NCI-H187 (cell line): Measurements from ENCODE around the gene MCL1.
"Not testable (repeated sequence)": the region's sequence is repeated elsewhere in the genome, so short reads cannot be mapped to it uniquely, and the experiment has no call there.

Experiments
- DNase-seq, 2 experiments: peaks; one replicate each; lab custom pipeline; 2025; lab: John Stamatoyannopoulos, UW

MCL1 gene

DNA sequence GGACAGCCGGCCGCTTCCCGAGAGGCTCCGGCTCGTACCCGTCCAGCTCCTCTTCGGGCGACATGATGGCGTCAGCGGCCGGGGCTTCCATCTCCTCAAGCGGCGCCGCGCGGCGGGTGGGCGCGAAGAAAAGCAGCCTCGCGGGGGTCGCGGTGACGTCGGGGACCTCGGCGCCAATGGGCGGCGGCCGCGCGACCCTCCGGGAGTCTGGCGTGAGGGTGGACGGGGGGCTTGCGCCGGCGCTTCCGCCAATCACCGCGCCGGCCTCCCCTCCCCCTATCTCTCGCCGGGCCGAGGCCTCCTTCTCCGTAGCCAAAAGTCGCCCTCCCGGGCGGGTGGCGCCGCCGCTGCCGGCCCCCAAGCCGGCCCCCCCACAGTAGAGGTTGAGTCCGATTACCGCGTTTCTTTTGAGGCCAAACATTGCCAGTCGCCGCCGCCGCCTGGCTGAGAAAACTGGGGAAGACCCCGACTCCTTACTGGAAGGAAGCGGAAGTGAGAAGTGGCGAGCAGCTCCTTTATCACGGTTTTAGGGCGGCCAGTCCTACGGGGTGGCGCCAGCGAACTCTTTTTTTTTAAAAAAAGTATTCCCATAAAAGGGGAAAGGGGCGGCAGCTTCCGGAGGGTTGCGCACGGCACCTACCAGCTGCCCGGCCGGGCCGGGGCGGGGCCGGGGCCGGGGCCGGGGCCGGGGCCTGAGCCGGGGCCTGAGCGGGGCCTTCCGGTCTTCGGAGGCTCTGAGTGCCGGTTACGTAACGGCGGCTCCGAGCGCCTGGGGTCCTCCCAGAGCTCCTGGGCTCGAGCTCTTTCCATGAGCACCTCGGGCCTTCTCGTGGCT, at the start of gene MCL1:
Gene MCL1 (minus strand): TSS at position 501 of the 835 bp plus-strand sequence. CDS start 80 bp downstream, at position 421.
- DNase-seq: peak; percentile 95 to 98

DNA sequence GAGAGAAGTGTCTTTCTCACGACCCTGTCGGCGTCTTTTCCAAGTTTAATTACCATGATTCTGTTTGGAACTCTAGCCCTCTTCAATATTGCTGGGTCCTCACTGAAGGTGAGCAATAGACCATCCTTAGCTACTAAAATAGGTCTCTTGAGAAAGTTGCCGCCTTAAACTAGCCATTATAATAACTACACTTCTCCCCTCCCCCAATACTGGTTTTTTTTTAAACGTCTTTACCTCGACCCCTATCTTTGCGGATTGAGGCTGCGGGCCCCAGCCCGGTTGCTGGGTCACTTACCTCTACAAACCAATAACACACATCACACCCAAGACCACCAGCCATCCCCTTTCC, 49.3 kb upstream of the MCL1 start:
- no peak for DNase-seq

DNA sequence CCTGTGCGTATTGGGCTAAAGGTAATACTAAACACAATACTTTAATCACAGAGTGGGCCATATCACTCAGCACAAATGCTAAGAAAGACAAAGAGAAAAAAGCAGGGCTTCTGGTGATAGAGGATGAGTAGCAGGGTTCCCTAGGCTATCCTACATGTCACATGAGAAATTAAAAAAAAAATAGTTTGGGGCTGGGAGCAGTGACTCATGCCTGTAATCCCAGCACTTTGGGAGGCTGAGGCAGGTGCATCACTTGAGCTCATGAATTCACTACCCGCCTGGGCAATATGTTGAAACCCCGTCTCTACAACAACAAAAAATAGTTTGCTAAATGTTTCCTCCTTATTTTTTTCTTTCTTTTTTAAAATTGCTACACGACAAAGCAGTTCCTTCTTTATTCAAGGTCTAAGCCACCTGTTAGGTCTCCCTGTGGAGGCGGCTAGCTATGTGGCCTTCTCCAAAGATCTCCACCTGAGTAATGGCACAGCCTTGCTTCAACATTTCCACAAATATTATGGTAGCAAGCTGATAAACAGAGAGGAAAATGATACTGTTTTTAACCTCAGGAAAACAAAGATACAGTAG, 48.5 kb upstream of the MCL1 start:
- DNase-seq: no peak

DNA sequence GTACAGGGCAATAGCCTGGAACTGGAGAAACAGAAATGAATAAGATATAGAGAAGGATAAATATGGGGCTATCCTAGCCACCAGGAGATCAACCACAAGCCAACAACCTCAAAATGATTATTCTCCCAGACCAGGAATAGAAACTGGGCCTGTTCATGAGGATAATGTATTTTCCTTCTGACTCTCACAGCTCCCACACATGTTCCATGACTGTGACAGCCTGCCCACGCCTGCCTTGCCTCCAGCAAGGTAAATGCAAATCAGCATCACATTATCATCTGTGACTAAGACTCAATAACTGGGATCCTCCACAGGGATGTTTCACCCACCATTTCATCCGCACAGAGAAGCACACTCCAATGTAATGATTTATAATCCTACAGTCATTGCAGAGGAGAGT, 46.7 kb upstream of the MCL1 start:
- DNase-seq: no peak

DNA sequence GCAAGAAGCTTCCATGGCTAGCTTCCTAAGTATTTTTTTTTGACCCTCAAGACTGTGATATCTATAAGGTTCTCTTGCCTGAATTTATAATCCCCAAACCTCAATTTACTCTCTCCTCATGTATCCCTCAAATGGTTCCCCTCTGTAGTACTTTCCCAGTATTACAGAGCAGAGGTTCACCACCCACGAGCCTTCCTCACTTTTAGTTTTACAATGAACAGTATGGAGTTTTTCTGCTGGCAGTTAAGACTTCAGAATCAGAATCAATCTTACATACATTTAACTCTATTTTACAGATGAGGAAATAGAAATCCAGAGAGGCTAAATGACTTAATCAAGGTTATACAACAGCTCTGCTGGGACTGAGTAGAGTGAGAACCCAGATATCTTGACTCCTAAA, 45.1 kb upstream of the MCL1 start:
- DNase-seq: not testable (repeated sequence)

DNA sequence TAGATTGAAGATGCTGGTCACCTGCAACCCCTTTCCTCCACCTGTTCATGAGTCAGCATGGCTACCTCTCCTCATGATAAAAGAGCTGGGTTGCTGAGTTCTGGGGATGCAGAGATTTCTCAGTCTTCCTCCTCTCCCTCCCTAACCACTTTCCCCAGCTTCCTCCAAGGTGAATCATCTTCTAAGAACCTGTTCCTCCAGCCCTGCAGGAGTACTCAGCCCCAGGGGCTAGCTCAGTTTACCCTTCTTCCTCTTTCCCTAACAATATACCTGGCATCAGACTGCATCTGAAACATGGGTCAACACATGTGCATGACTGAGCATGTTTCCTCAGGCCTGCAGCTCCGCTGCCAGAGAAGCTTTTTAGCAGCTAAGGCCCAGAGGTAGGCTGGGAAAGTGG, 44.7 kb upstream of the MCL1 start:
- DNase-seq: not testable (repeated sequence)

DNA sequence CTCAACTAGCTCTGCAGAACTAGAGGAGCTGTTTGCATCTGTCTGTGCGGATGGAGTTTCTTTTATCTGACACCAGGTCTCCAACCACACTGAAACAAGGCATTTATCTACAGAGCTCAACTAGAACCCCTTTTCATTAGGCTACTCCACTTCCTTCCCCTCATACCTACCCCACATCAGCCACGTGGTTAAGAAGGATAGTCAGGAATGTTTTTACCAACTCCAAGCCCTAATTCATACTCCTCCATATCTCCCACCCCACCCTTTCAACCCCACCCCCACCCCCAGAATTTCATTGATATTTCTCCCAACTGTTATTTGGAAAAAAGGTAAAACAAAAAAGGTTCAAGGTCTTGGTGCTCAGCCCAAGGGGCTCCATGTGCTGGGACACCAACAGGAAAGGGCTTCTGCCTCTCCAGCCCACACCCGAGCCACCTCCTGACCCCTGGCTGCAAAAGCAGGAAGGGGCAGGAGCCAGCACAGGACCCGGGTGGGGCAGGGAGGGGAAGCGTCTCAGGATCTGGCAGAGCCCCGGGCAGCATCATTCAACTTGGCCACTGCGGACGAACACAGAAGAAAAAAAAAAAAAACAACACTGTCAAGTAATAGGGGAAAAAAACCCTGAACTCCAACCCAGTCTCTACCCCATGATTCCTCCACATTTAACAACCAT, 43.0 kb upstream of the MCL1 start:
- no peak for DNase-seq

DNA sequence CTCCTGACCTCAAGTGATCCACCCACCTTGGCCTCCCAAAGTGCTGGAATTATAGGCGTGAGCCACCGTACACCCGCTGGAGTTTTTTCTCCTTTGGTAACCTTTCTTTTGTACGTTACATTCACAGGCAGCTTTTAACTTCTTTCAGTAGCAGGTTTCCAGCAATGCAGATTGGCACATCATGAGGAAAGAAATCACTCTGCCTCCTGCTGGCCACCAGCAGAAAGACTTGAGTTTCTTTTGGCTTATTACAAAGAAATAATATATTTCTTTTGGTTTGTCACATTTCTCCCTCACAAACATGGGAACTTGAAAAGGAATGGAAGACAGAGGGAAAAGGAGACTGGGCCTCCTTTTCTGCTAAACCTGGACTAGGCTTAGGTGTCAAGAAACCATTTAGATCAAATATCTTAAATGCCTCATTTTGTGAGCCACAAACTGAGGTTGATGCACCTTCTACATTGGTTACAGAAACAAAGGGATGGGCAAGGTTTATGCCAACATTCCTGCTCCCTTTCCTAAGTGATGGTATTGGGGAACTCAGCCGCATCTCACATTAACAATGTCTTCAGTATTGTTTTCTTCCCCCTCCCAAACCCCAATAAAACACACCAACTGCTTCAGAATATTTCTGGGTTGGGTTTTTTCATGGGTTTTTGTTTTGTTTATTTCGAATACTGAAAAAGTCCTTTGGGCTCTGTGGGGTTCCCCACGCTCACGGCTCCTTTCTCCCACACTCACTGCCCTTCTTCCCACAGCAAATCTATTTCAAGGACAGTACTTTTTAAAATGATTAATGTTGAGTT, 42.3 kb upstream of the MCL1 start:
- DNase-seq: no peak

DNA sequence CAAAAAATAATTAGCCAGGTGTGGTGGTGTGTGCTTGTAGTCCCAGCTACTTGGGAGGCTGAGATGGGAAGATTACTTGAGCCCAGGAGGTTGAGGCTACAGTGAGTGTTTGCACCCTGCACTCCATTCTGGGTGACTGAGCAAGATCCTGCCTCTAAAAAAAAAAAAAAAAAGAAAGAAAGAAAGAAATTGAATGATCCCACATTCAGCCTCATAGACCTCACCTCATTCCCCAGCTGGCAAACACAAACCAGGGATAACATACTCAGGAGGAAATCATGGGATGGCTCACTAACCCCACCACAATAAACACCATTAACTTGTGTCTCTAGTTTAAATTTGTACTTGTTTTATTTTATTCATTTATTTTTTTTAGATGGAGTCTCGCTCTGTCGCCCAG, 41.5 kb upstream of the MCL1 start:
- no peak for DNase-seq

DNA sequence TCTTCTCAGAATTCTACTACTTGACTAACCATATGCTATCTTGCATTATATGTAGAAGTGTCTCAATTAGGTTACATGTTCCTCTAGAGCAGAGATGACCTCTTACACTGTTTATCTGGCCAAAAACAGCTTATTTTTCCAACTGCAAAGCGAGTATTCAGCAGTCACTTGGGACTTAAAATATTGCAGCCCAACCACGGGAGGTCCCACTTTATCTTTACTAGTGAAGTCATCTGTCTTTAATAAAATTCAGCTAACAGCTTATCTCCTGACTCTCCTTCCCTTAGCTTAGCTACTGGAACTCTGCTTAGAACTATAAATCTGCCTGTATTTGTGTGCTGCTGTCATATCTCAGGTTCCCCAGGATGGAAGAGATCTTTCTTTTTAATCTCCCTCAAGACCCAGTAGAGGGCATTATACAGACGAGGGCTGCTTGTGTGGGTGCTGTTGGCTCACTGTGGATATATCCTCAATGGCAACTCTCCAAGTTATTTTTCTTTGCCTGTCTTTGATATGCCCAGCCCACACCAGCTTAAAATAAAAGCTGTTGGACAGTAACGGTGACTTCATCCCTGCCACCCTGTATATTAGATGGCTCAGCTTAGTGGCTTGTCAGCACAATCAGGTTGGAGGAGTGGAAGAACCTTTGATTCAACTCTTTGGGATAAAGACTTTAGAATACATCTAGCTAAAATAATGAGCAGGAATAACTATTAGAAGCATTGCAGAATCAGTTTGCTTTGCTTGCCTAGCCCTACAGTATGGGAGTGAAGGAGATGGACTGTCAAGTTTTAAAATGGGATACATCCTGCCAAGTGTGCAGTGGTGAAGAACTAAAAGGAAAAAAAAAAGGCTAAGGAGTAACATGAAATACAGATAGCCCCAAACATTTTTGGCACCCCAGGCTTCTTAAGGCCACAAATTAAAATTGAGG, 40.4 kb upstream of the MCL1 start:
- no peak for DNase-seq

DNA sequence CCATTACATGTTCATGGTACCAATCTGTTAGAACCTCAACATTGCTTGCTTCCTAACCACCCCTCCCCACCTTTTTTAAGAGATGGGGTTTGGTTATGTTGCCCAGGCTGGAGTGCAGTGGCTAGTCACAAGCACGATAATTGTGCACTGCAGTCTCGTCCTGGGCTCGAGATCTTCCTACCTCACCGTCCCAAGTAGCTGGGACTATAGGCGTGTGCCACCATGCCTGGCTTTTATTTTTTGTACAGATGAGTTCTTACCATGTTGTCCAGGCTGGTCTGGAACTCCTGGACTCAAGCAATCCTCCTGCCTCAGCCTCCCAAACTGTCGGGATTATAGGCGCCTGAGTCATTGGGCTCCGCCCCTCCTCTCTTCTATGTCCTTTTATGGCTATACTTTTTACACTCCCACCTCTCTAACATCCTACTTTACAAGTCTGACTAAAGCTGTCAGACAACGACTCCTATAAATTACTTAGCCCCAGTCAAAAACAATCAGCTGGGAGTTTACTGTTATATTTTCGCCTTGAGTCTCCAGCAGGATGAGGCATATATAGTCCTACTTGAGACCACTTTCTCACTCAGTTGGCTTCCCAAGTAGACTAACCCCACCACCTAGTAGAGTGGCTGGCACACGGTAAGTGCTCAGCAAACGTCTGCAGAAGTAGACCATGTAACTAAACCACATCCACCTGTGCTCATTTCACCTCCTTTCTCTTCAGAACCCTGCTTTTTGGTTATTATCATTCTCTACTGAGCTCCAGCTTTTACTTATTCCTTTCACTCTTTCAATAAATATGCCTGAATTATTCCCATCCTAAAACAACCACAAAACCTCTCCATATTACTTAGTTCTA, 36.2 kb upstream of the MCL1 start:
- no peak for DNase-seq

DNA sequence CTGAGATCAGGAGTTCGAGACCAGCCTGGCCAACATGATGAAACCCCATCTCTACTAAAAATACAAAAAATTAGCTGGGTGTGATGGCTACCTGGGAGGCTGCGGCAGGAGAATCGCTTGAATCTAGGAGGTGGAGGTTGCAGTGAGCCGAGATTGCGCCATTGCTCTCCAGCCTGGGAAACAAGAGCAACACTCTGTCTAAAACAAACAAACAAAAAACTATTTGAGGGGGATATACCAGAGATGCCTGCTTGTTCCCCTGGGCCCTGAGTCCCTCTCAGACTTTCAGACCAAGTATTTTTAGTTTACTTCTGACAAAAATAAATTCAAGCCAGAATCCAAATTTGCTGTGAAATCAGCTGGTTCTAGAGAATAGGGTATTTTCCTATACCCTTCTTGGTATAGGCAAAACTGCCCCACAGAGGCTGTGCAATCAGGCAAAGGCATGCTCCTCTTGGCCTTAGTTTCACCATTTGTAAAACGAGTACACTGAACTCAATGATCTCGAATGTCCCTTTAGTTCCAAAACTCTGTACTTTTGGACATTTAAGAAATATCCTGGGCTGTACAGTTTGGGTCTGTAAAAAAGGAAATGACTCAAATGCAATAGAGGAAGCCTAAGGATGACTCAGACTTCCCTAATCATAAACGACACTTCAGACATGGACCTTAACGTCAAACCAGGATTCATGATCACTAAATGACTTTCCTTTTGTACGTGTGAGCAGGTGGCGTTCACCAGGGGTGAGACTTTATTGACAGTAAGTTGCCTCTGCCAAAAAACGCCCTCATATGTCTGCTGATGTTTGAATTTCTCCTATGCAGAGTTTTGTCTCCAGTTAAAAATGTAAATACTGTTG, 33.9 kb upstream of the MCL1 start:
- no peak for DNase-seq

DNA sequence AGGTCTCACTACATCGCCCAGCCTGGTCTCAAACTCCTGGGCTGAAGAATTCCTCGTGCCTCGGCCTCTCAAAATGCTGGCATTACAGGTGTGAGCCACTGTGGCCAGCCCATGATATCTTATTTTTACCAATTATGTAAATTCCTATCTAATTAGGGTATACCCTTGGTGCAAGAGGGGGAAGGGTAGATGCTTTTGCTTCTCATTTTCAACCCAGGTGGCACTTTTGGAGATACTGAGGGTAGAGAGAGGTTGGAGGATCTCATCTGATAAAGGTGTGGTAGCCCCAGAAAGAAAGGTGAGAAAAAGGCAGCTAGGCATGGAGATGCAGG, 32.6 kb upstream of the MCL1 start:
- DNase-seq: no peak

DNA sequence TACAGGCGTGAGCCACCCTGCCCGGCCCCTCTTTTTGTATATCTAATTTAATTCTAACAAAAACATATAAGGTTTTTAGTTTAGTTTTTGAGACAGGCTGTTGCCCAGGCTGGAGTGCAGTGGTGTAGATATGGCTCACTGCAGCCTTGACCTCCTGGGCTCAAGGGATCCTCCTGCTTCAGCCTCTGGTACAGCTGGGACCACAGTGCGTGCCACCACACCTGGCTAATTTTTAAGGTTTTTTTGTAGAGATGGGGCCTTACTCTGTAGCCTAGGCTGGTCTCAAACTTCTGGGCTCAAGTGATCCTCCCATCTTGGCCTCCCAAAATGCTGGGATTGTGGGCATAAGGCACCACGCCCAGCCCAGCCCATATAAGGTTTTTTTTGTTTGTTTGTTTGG, 31.2 kb upstream of the MCL1 start:
- DNase-seq: no peak

DNA sequence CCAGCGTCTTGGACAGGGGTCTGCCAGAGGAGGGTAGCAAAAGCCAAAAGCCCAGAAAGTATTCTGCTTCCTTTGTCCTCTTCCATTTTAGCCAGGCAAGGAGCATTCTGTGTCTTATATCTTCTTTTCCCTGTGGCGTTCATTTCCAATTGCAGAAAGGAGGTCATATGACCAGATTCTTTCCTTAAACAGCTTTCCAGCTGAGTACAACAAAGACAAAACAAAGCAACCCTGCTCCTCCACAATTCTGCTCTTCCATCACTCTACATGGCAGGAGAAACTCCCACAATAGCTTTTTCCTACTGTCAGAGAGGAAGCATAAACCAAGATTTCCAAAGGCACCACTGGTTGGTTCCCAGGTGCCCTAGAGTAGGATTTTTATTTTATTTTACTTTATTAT, 30.3 kb upstream of the MCL1 start:
- DNase-seq: no peak

DNA sequence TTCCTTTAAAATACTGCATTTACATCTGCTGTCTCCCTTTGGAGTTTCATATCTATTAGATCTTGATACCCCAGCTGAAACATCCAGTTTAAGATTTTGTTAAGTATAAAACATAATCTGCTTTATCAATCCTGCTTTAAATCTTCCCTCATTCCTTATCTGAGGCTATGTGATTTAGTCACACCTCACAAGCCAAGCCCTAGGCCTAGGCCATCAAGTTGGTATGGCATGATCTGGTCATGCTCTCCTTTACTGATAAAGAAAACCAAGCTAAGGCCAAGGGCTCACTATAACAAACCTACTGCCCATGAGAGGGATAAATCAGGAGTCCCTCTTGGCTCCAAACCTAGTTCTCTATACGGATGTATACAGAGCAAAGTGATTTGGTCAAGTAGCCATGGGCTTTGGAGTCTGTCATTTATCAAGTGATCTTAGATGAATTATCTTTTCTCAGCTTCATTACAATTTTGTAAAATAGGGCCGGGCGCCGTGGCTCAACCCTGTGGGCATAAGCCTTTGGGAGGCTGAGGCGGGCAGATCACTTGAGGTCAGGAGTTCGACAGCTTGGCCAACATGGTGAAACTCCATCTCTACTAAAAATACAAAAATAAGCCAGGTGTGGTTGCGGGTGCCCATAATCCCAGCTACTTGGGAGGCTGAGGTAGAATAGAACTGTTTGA, 27.2 kb upstream of the MCL1 start:
- DNase-seq: no peak

DNA sequence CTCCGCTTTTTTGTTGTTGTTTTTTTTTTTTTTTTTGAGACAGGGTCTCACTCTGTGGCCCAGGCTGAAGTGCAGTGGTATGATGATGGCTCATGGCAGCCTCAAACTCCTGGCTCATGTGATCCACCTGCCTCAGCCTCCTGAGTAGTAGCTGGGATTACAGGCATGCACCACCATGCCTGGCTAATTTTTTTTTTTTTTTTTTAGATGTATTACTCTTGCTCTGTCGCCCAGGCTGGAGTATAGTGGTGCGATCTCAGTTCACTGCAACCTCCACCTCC, 26.0 kb upstream of the MCL1 start:
- not testable (repeated sequence) for DNase-seq

DNA sequence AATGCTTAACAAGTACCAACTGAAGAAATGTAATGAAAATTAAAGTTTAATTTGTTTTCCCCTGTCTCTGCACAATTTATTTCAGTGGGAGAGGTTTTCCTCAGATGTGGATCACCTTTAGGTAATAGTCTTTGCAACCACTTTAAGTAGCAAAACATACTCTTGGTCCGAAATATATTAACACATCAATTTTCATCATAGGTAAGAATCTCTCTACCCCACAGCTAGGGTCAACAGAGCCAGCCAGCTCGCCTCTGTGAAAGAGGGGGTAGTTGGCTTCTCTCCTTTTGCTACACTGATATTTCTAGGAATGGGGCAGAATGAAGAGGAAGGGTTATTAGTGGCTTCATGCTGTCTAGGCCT, 24.8 kb upstream of the MCL1 start:
- no peak for DNase-seq

DNA sequence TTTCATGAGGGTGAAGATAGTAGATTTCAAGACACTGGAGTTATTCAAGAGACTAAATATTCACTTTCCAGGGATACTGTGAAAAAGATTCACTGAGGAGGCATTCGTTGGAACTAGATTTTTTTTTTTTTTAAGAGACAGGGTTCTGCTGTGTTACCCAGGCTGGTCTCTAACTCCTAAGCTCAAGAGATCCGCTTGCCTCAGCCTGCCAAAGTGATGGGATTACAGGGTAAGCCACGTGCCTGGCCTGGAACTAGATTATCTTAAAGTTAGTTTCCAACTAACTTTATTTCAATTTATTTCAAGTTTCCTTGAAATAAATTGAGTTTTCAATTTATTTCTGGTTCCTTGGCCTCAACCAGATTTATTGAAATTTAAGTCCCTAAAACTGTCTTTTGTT, 24.3 kb upstream of the MCL1 start:
- DNase-seq: no peak
